Right atrium auricular region (tissue), 2 donors: ENCODE data around the gene SNHG17. TPM values are rescaled to one million over a fixed set of nuclear protein-coding genes. Genes with fewer than 3 reads are reported as not detected.
A peak's percentile ranks its signal among the peaks of the same experiment; 100 is the strongest.
"Not testable (repeated sequence)": the region's sequence is repeated elsewhere in the genome, so short reads cannot be mapped to it uniquely, and the experiment has no call there.

ENCODE experiments used
- DNase-seq: peaks from one replicate; pipeline ENCODE4 v3.0.0-alpha.2; 2019; ENCODE audit warnings: low spot score
- H3K27ac ChIP-seq, 2 donors: fragments of 200-600 bp; sonication (generic); 1 replicate in 1 of 2; 2 replicates in 1 of 2; pipeline ENCODE4 v1.5.1; 2016 to 2019
- H3K27me3 ChIP-seq, 2 donors: fragments of 200-600 bp; sonication (generic); one replicate each; pipeline versions ENCODE4 v1.5.1 to v1.6.0; 2017 to 2019
- H3K36me3 ChIP-seq: fragments of 200-600 bp; sonication (generic); one replicate; pipeline ENCODE4 v1.5.1; 2016
- H3K4me1 ChIP-seq, 2 donors: fragments of 200-600 bp; sonication (generic); one replicate each; pipeline versions ENCODE4 v1.5.1 to v1.6.0; 2017 to 2019
- H3K4me3 ChIP-seq, 2 donors: fragments of 200-600 bp; sonication (generic); 1 replicate in 1 of 2; 2 replicates in 1 of 2; pipeline ENCODE4 v1.5.1; 2017 to 2019; ENCODE audit warnings: mild to moderate bottlenecking in 1 of 2, moderate library complexity in 1 of 2
- H3K9me3 ChIP-seq, 2 donors: fragments of 200-600 bp; sonication (generic); one replicate each; pipeline ENCODE4 v1.5.1; 2019
- CTCF ChIP-seq, 2 donors: fragments of 200-600 bp; sonication (generic); IDR thresholded peaks; one replicate each; pipeline ENCODE4 v1.5.1; 2019; ENCODE audit warnings: antibody characterized with exemption in 2 of 2
- total RNA-seq, 2 donors: library from RNA; depleted of rRNA; stranded (reverse); fragments of >200 nt; gene quantifications; one replicate each; pipeline ENCODE4 v1.1.0, GENCODE V29; 2016

Gene SNHG17
- total RNA-seq, 2 donors from 2014 or later = 5.3 to 10.6 TPM

DNA sequence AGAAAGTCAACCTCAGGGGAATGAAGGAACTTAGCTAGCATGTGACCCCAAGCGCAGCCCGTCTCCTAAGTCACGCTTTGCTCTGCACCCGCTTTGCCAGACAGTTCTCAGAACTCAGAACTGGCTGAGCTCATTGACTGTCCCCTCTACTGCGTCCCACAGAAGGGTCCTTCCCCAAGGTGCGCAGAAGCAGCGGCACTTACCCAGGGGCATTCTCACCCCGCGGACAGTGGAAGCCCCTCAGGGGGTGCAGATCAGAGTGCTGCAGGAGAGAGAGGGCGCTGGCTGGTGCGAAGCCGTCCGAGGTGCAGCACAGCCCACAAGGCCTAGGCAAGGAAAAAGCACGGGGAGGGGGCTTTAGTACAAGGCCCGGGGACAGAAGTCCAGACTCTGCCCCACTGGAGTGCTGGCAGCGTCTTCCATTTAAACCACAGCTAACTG lies 807 bp downstream of the SNHG17 start:
- no peaks in the 10 kb centered on the region for H3K27me3 ChIP-seq
- H3K9me3 ChIP-seq = no peaks in the 10 kb centered on the region
- no peak for DNase-seq
- TF ChIP-seq CTCF (IDR thresholded peaks at IDR 0.05) = no peak
- H3K27ac ChIP-seq = peak overlapping the region; percentile 83 to 86
- peaks cover 0 to 31% of the 10 kb centered on the region in 2 donors for H3K4me1 ChIP-seq
- H3K36me3 ChIP-seq = peaks cover 40% of the 10 kb centered on the region
- H3K4me3 ChIP-seq = peak overlapping the region; percentile 61 to 76

- Histone ChIP-seq H3K4me1 (peaks cover 0 to 31% of the 10 kb centered on the region in 2 donors), H3K9me3 (no peaks in the 10 kb centered on the region), H3K27me3 (no peaks in the 10 kb centered on the region), H3K4me3 (peak overlapping the region; percentile 61 to 76), H3K27ac (no peak overlapping the region), H3K36me3 (peaks cover 49% of the 10 kb centered on the region)
- no peak for DNase-seq
- no peak for TF ChIP-seq CTCF (IDR thresholded peaks at IDR 0.05)
These were observed 1.7 kb downstream of the SNHG17 start for GRCh38 chr20:38433304-38433972.

- H3K27me3 ChIP-seq, H3K9me3 ChIP-seq, H3K27ac ChIP-seq, H3K4me3 ChIP-seq, DNase-seq: not testable (repeated sequence)
- Histone ChIP-seq H3K4me1 (peaks cover 0 to 31% of the 10 kb centered on the region in 2 donors), H3K36me3 (peaks cover 55% of the 10 kb centered on the region)
These were observed 2.3 kb downstream of the SNHG17 start for GRCh38 chr20:38432870-38433269.

GRCh38 chr20:38432292-38432691 lies 2.8 kb downstream of the SNHG17 start:
- H3K27ac ChIP-seq = no peak overlapping the region
- no peaks in the 10 kb centered on the region for H3K27me3 ChIP-seq
- TF ChIP-seq CTCF (IDR thresholded peaks at IDR 0.05) = no peak
- DNase-seq = no peak
- no peak overlapping the region for H3K4me3 ChIP-seq
- H3K9me3 ChIP-seq = no peaks in the 10 kb centered on the region
- H3K4me1 ChIP-seq = peaks cover 0 to 31% of the 10 kb centered on the region in 2 donors
- peaks cover 61% of the 10 kb centered on the region for H3K36me3 ChIP-seq

DNA sequence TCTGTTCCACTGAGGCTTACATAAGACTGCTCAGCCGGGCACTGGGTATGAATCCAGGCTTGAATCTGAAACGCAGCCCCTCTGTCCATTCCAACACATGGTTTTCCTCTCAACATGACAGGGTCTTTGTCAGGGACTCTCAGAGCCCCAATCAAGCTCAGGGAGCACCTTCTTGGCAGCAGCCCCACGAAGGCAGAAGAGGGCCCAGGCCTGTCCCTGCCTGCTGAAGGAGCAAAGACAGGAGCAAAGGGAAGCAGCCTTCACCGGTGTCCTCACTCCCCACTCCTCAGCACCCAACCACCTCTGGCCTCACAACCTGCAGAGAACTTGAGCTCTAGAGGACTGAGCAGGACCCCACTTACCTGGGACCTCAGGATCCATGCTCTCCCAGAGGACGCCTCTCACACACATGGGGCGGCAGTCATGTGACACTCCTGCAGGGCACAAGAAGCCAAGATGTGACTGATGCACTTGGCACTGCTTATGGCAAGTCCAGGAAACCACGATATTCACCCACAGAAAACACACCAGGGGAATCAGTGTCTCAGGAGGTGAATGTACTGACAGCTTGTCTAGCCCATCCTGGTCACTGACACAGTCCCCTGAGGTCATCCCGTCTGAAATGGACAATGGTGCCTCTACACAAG lies 4.3 kb downstream of the SNHG17 start:
- Histone ChIP-seq H3K4me3 (no peak overlapping the region), H3K4me1 (peaks cover 0 to 31% of the 10 kb centered on the region in 2 donors), H3K27ac (no peak overlapping the region), H3K9me3 (no peaks in the 10 kb centered on the region), H3K36me3 (peaks cover 75% of the 10 kb centered on the region), H3K27me3 (no peaks in the 10 kb centered on the region)
- TF ChIP-seq CTCF (IDR thresholded peaks at IDR 0.05) = no peak
- DNase-seq = no peak

DNA sequence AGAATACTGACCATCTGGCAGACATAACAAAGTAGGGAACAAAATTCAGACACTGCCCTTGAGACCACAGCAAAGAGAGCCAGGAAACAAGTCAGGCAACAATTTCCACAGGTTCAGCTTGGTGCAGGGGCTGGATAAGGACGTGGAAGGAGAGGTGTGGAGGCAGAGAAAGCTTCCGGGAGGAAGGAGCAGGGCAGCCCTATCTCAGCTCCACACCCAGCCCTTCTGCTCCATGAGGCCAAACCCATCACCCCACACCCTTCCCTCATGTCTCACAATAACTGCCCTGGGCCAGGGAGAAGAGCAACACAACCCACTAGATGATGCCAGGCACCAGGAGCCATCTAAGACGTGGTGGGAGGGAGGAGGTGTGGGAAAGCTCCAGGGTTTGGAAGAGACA lies 5.8 kb downstream of the SNHG17 start:
- DNase-seq = no peak
- no peak for TF ChIP-seq CTCF (IDR thresholded peaks at IDR 0.05)
- H3K9me3 ChIP-seq = no peaks in the 10 kb centered on the region
- no peaks in the 10 kb centered on the region for H3K27me3 ChIP-seq
- H3K36me3 ChIP-seq = peaks cover 90% of the 10 kb centered on the region
- H3K4me1 ChIP-seq = peaks cover 0 to 25% of the 10 kb centered on the region in 2 donors
- no peak overlapping the region for H3K27ac ChIP-seq
- no peak overlapping the region for H3K4me3 ChIP-seq
